DMS79 (cell line): ENCODE results near the gene ITIH2.
A peak's percentile ranks its signal among the peaks of the same experiment; 100 is the strongest.
"Not testable (repeated sequence)": the region's sequence is repeated elsewhere in the genome, so short reads cannot be mapped to it uniquely, and the experiment has no call there.

Source experiments
- DNase-seq: peaks from one replicate; lab custom pipeline; 2025; lab: John Stamatoyannopoulos, UW

The ITIH2 gene, protein sequence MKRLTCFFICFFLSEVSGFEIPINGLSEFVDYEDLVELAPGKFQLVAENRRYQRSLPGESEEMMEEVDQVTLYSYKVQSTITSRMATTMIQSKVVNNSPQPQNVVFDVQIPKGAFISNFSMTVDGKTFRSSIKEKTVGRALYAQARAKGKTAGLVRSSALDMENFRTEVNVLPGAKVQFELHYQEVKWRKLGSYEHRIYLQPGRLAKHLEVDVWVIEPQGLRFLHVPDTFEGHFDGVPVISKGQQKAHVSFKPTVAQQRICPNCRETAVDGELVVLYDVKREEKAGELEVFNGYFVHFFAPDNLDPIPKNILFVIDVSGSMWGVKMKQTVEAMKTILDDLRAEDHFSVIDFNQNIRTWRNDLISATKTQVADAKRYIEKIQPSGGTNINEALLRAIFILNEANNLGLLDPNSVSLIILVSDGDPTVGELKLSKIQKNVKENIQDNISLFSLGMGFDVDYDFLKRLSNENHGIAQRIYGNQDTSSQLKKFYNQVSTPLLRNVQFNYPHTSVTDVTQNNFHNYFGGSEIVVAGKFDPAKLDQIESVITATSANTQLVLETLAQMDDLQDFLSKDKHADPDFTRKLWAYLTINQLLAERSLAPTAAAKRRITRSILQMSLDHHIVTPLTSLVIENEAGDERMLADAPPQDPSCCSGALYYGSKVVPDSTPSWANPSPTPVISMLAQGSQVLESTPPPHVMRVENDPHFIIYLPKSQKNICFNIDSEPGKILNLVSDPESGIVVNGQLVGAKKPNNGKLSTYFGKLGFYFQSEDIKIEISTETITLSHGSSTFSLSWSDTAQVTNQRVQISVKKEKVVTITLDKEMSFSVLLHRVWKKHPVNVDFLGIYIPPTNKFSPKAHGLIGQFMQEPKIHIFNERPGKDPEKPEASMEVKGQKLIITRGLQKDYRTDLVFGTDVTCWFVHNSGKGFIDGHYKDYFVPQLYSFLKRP

DNA sequence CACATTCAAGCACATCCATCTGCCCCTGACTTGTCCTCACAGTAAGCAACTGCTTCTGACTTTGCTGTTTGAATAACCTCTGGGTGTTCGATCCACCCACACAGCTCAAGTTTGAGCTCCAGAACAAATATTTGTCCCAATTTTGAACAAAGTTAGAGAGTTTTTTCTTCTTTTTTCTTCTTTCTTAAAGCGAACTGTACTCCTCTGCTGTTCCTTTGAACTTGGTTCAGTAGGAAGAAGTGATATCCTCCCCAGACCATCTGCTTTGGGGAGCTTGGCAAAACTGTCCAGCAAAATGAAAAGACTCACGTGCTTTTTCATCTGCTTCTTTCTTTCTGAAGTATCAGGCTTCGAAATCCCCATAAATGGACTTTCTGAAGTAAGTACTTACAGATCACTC is at the start of gene ITIH2:
Gene ITIH2, plus strand, starts transcription at position 177 of the 400 bp plus-strand sequence. Its CDS starts 119 bp downstream, at position 296.
- no peak for DNase-seq

DNA sequence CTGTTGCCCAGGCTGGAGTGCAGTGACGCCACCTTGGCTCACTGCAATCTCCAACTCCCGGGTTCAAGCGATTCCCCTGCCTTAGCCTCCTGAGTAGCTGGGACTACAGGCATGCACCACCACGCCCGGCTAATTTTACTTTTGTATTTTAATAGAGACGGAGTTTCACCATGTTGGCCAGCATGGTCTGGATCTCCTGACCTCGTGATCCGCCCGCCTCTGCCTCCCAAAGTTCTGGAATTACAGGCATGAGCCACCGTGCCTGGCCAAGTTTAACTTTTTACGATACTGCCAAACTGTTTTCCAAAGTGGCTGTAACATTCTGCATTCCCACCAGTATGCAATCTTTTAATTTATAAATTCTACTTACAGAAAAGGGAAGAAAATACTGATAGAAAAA is 46.0 kb upstream of the ITIH2 start:
- not testable (repeated sequence) for DNase-seq

DNA sequence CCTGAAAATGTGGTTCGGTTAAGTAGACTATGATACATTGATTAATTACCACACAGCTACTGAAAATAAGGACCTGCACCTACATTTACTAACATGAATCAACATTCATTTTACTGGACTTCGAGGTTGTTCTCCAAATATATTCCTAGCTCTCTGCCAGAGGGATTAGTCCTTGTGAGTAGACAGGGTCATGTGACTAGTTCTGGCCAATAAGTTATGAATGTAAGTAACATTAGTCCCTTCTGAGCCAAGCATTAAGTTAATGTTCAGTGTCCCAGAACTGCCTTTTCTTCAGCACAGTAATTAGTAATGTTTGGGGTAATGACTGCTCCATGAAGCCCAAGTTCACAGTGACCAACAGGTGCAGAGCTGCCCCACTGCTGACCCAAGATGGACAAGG is 45.6 kb upstream of the ITIH2 start:
- DNase-seq: no peak

DNA sequence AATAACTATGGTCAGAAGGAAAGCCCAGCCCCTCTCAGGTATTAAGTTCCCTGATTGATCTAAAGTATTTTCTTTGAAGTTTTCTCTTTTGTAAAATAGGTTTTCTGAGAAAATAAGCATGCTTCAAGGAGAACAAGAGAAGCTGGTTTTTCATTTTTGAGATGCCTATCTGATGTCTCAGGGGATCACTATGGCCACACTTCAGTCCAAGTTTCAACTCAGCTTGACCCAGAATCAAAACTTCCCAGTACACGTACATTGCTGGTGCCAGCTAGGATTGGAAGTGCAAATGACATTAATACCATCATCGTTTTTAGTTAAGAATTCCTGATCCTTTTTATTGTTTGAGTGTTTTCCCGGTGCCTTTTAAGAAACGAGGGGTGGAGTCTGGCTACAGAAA is 43.6 kb upstream of the ITIH2 start:
- DNase-seq: no peak

DNA sequence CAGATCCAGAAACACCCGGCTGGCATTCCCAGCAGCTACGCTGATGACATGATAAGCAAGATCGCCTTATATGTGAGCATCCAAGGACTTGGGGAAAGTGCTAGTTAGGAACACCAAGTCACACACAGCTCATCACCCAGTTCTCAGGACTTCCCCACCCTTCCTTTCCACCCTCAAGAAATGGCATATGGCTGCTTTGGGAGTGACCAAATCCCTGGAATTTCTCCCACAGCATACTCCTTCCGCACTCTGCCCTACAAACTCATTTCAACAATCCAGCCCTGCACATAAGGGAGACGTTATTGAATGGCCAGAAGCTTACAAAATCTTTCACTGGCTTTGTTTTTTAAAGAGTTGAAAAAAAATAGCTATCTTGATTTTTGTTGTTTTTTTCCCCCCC is 40.6 kb upstream of the ITIH2 start:
- no peak for DNase-seq

DNA sequence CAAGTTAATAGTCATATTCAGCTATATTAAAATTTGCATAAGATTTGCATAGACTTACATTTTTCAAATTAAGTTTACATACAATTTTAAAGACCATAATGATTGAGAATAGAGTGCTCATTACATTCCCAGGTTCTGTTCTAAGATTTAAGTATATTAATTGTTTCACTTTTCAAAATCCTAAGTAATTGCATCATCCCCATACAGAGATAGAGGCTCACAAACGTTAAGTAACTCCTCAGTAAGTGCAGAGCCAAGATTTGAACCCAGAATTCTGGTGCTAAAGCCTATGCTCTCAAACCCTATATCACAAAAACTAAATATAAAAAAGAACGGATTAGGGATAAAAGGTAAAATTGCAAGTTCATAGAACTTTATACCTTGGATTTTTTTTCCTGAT is 38.4 kb upstream of the ITIH2 start:
- no peak for DNase-seq

DNA sequence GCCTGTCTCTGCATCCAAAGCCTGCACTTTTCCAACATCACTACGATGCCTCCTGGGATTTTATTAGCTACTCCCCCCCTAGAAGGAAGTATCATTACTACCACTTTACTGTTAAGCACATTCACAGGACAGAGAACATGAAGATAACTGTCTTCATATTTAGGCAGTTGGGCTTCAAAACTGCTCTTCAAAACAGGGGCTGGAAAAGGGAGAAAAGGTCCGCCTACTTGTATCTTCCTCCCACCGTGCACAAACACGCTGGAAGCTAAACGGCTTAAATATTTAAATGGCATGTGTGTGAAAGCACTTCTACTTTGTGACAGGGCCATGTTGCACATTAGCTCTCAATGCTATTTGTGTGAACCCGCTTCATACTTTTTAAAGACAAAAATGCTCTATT is 37.3 kb upstream of the ITIH2 start:
- no peak for DNase-seq

DNA sequence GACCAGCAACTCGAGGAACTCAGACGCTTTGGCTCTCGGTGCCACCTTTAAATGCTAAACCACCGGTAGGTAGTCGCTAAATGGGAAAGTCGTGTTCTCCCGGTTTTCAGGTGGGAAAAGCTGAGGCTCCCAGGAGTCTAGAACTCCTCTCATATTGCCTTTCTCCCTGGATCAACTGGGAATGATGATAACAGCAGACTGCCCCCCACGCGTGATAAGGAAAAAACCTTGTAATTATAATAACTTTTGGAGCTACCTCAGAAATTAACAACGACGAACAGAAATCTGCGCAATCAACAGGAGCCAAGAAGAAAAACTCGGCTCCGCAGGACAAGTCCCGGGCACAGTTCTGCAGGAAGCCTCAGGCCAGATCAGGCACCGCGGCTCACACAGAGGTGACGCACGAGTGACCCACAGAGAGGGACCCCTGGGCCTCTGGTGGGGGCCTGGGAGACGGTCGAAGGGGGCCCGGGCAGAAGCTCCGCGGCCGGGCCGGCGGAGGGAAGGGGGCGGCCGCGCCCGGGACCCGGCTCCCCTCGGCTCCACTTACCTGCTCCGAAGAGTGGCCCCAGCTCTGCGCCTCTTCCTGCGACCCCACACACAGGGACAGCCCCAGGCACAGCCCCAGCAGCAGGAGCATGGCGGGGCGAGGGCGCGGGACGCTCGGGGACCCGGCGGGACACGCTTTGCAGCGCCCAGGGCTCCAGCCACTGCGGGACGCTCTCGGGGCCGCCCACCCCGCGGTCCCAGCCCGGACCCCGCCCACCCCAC is 36.7 kb upstream of the ITIH2 start, which contains the start of gene ITIH5:
Gene ITIH5, minus strand, starts transcription at position 714 of the 771 bp plus-strand sequence. Its CDS starts 74 bp downstream, at position 640.
- DNase-seq: no peak

DNA sequence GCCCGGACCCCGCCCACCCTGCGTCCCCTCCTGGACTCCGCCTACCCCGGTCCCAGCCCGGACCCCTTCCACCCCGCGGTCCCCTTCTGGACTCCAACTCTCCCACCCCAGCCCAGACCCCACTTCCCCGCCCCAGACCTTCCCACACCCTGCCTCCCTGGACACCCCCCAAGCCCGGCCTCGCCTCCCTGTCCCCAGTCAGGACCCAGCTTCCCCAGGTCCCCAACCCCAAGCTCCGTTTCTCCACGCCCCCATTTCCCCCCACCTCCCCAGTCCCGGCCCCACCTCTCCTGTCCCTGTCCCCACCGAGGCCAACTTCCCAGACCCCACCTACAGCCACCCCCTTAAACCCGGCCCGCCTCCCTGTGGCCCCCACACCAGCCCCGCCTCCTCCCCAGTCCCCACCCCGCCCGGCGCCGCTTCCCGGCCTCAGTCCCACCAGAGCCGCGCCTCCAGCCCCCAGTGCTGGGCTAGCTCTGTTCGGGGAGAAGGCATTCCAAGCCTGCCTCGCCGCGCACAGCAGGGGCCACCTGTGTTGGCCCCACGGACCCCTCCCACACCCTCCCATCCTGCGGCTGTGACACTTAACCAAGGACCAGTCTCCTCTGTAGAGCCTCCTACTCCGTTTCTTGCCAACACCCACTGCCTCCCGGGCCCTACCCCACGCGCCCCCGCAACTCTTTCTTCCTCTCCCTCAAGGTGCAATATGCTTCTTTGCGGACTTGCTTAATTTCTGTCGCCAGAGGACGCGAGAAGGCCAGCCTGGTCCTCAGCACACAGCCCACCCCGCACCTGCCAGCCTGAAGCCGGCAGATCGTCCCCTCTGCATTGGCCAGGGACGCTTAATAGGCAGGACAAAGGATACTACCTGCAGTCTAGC is 35.6 kb upstream of the ITIH2 start:
- no peak for DNase-seq

DNA sequence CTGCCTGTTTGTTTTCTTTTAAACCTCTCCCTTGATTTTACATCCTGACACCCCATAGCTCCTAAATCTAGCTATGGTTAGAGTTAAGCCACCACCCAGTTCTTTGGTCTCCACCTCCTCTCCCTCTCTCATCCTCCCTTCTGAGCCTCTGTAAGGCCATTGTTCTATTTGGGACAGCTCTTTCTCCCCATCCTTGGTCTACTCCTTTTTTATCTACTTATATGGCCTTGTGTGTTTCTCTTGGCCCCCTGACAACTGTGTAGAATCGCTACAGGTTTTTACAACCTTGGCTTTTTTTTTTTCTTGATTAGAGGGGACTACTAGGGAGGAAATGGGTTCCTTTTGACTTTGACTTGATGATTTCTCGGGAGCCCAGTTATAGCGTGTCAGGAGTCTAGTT is 33.0 kb upstream of the ITIH2 start:
- DNase-seq: no peak

DNA sequence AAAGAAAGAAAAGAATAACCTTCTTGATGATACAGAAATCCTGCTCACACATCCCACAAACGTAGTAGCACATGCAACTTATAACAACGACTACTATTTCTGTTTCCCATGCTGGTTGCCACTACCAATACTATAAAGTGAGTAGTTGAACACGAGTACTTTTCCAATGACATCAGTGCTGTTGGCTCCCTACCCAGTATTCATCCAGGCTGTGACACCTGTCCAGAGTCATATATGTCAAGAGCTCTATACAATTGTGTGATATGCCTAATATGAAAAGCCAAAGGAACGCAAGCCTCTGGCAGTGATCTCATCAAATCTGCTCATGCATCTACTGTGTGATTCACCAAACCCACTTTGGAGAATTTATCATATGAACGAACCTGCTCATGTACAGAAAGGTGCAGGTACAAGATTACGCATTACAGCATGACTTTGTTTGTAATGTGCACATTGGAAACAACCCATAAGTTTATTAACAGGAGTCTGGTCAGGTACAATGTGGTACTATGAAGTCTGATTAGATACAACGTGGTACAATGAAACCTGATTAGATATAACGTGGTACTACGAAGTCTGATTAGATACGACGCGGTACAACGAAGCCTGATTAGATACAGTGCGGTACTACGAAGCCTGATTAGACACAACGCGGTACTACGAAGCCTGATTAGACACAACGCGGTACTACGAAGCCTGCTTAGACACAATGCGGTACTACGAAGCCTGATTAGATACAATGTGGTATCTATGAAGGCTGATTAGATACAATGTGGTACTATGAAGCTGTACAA is 30.6 kb upstream of the ITIH2 start:
- DNase-seq: no peak

DNA sequence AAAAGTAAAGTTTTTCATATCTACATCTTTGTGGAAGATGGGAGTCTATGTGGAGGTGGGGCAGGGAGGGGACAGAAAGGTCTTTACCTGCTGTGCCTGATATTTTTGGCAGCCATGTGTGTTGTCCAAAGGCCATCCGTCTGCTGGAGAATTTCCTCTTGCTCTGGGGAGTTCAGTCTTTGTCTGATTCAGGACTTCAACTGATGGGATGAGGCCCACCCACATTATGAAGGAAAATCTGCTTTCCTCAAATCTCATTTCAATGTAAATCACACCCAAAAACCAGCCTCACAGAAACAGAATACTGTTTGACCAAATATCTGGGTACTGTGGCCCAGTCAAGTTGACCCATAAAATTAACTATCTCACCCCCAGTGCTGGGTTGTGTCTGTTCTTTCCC is 23.9 kb upstream of the ITIH2 start:
- DNase-seq: no peak

DNA sequence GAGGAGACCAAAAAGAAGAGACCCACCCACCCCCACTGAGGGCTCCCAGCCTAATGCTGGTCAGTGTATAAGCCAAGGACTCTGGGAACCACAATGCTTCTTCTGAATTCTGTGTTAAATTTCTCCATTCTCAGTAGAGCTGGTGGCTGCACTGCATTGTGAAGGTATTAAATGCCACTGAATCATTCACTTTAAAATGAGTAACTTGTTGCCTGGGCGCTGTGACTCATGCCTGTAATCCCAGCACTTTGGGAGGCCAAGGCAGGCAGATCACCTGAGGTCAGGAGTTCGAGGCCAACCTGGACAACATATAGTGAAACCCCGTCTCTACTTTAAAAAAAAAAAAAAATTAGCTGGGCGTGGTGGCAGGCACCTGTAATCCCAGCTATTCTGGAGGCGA is 23.0 kb upstream of the ITIH2 start:
- DNase-seq: not testable (repeated sequence)

DNA sequence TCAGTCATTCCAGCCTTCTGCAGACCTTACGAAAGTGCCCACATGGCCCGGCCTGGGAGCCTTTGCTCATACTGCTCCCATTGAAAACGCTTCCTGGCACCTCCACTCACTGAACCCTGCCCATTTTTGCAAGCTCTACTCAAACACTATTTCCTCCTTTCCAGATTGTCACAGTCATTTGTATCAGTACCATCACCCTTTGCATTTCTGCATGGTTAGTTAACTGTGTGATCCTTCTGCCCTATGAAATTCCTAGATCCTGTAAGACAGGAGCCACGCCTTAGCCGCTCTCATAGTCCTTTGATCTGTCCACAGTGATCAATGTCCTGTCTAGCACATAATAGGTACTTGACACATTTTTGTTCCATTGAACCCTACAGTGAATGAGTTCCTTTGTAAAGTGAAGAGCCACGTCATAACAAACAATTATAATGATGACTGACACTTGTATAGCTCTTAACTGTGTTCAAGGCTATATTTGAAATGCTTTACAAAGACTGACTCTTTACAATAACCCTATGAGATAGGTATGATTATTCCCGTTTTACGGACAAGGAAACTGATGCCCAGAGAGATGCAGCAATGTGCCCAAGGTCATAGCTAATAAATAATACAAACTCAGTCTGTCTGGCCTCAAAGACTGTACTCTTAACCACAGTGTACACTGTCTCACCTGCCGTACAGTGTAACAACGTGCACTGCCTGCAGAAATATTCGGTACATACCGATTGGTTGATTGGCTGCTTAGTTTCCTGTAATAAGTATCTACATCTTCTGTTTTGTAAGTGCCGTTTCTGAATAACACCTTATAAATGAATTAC is 16.6 kb upstream of the ITIH2 start:
- DNase-seq: no peak

DNA sequence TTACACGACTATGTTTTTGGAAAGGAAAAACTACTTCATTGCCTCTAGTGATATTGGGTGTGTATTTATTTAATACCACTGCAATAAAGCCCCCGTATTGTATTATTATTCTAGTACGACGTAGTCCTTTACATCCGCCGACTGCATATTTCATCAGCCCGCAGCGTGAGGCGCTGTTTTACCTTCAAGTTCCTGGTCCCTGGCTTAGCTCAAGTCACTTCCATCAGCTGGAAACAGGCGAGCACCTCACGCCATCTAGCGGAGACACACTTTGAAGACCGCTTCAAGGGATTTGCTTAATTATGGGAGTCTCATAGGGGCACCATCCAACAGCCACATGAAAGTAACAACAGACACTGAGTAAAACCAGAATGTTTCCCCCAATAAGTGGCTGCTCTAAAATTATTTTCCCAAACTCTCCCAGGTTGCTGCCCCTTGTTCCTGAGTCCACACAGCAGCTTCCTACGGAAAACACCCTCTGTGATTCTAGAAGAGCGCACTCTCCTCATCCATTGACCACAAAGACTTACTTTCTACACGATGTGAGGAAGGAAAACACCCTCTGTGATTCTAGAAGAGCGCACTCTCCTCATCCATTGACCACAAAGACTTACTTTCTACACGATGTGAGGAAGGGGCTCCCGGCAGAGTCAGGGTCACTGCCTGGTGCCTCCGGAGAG is 15.7 kb upstream of the ITIH2 start:
- peak; percentile 4 for DNase-seq

DNA sequence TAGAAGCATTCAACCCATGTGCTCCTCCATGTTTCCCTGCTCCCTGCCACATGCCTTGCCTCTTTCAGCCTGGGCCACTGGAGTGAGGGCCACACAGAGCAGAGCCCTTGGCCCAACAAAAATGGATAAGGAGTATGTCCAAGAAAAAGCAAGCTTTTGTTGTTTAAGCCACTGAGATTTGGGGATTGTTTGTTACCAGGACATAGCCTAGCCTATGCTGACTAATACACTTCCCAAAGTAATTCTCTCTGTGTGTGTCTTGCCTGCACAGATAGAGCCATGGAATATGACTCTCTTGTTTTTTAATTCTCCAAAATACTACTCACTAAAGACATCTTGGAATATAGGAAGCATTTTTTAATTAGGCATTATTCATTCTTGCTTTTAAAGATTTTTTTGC is 13.5 kb upstream of the ITIH2 start:
- no peak for DNase-seq

DNA sequence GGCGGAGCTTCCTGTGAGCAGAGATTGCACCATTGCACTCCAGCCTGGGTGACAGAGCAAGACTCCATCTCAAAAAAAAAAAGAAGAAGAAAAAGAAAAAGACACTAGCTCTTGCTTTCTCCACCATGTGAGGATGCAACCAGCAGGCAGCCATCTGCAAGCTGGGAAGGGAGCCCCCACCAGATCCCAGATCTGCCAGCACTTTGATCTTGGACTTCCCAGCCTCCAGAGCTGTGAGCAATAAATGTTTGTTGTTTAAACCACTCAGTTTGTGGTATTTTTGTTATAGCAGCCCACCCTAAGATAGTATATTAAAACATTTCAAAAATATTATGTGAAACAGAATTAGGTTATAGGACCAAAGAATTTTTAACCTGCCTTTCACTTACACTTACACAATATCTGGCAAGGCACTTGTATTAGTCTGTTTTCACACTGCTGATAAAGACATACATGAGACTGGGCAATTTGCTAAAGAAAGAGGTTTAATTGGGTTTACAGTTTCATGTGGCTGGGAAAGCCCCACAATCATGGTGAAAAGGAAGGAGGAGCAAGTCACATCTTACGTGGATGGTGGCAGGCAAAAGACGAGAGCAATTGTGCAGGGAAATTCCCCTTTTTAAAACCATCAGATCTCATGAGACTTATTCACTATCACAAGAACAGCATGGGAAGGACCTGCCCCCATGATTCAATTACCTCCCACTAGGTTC is 12.1 kb upstream of the ITIH2 start:
- not testable (repeated sequence) for DNase-seq

DNA sequence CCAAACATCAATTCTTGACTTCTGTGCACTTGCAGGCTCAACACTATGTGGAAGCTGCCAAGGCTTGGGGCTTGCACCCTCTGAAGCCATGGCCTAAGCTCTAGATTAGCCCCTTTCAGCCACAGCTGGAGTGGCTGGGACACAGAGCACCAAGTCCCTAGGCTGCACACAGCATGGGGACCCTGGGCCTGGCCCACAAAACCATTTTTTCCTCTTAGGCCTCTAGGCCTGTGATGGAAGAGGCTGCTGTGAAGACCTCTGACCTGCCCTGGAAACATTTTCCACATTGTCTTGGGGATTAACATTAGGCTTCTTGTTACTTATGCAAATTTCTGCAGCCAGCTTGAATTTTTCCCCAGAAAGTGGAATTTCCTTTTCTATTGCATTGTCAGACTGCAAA is 10.7 kb upstream of the ITIH2 start:
- not testable (repeated sequence) for DNase-seq
